HCT116 (cell line): ENCODE measurements around the gene RREB1. TPM values are rescaled to one million over a fixed set of nuclear protein-coding genes. Genes with fewer than 3 reads are reported as not detected.

Source experiments
- ATAC-seq: fragments of 200-7000 bp; cut with Tn5 transposase; 2 replicates; pipeline ENCODE4 v1.9.1; 2020; ENCODE audit warnings: mild to moderate bottlenecking, moderate library complexity
- BruUV-seq: library from RNA; stranded (reverse); fragments of 400-500 nt; replicated peaks from 2 replicates; lab custom pipeline; 2021; lab: Mats Ljungman, UMichigan
- CTCF ChIA-PET: fragments of 300-600 bp; sonication (Branson Sonifier 250); formaldehyde crosslinking; loops from one replicate; lab custom pipeline; 2021; ENCODE audit warnings: antibody characterized with exemption; lab: Charles Lee
- POLR2A ChIA-PET: fragments of 300-600, 350-600 bp; sonication (Branson Sonifier 250); formaldehyde crosslinking; loops from one replicate; lab custom pipeline; 2021; ENCODE audit warnings: antibody characterized with exemption; lab: Charles Lee
- RAD21 ChIA-PET, 2 experiments: fragments of 300-600 bp; sonication (Branson Sonifier 250); formaldehyde crosslinking; loops; one replicate each; lab custom pipeline; 2023; ENCODE audit warnings: low total read pairs in 2 of 2; ENCODE audit not compliant: uncharacterized antibody in 2 of 2, unreplicated experiment in 2 of 2, low non-redundant PET in 1 of 2; lab: Charles Lee
- DNase-seq: peaks from one replicate; pipeline ENCODE4 v3.0.0-alpha.2; 2010; ENCODE audit warnings: low read depth, low spot score
- H2AFZ ChIP-seq: fragments of 200-600 bp; shearing (Covaris generic), sonication (generic); 2 replicates; pipeline ENCODE4 v1.6.1; 2017; ENCODE audit warnings: low read depth, mixed run types, mixed read lengths, antibody characterized with exemption, low read length; ENCODE audit not compliant: poor library complexity, severe bottlenecking
- H3K27ac ChIP-seq: 2 replicates; pipeline ENCODE4 v1.5.1; 2012; ENCODE audit warnings: low read depth, low read length
- H3K27me3 ChIP-seq: fragments of 200-600 bp; sonication (generic); 2 replicates; pipeline ENCODE4 v1.6.1; 2016; ENCODE audit warnings: mixed run types, low read length, mixed read lengths; ENCODE audit not compliant: insufficient read depth
- H3K36me3 ChIP-seq, 2 experiments: fragments of 200-500 bp in 1 of 2; fragments of 200-600 bp in 1 of 2; sonication (Bioruptor generic) in 1 of 2; sonication (generic) in 1 of 2; 2 replicates each; pipeline versions ENCODE4 v1.5.1 to v1.6.1; 2014 to 2016; ENCODE audit warnings: low read length in 2 of 2, inconsistent platforms in 1 of 2, mixed read lengths in 1 of 2, mixed run types in 1 of 2; ENCODE audit not compliant: insufficient read depth in 2 of 2, control insufficient read depth in 1 of 2
- H3K4me1 ChIP-seq, 2 experiments: fragments of 200-600 bp in 1 of 2; sonication (generic) in 1 of 2; 2 replicates each; pipeline versions ENCODE4 v1.5.1 to v1.6.1; 2012 to 2017; ENCODE audit warnings: low read length in 2 of 2, inconsistent platforms in 1 of 2, mild to moderate bottlenecking in 1 of 2, mixed read lengths in 1 of 2, mixed run types in 1 of 2, moderate library complexity in 1 of 2; ENCODE audit not compliant: insufficient read depth in 2 of 2, control insufficient read depth in 1 of 2
- H3K4me2 ChIP-seq: fragments of 200-600 bp; sonication (generic); 2 replicates; pipeline ENCODE4 v1.6.1; 2017; ENCODE audit warnings: mixed run types, low read length, mixed read lengths
- H3K4me3 ChIP-seq, 2 experiments: fragments of 200-600 bp in 1 of 2; sonication (generic) in 1 of 2; replicated peaks in 1 of 2; 2 replicates each; pipeline ENCODE4 v1.5.1; 2011 to 2016; ENCODE audit warnings: low read length in 2 of 2, control low read depth in 1 of 2, low read depth in 1 of 2, mild to moderate bottlenecking in 1 of 2, mixed read lengths in 1 of 2, mixed run types in 1 of 2
- H3K79me2 ChIP-seq: fragments of 200-600 bp; sonication (generic); 2 replicates; pipeline ENCODE4 v1.6.1; 2017; ENCODE audit warnings: mild to moderate bottlenecking, mixed run types, low read length, moderate library complexity, mixed read lengths; ENCODE audit not compliant: insufficient read depth
- H3K9ac ChIP-seq: fragments of 200-600 bp; sonication (generic); 2 replicates; pipeline ENCODE4 v1.6.1; 2016; ENCODE audit warnings: low read length, mixed read lengths
- H3K9me2 ChIP-seq: fragments of 200-600 bp; sonication (generic), shearing (Covaris generic); 2 replicates; pipeline ENCODE4 v1.6.1; 2017; ENCODE audit warnings: mixed run types, mild to moderate bottlenecking, moderate library complexity; ENCODE audit not compliant: insufficient read depth
- H3K9me3 ChIP-seq, 2 experiments: fragments of 200-500 bp in 1 of 2; fragments of 200-600 bp in 1 of 2; sonication (Bioruptor generic) in 1 of 2; sonication (generic) in 1 of 2; 2 replicates each; pipeline ENCODE4 v1.6.1; 2014 to 2017; ENCODE audit warnings: low read length in 2 of 2, mixed read lengths in 2 of 2, inconsistent platforms in 1 of 2, low read depth in 1 of 2, mild to moderate bottlenecking in 1 of 2, mixed run types in 1 of 2, moderate library complexity in 1 of 2; ENCODE audit not compliant: control insufficient read depth in 1 of 2, insufficient read depth in 1 of 2
- H4K20me1 ChIP-seq: fragments of 200-600 bp; sonication (generic), shearing (Covaris generic); 2 replicates; pipeline ENCODE4 v1.6.1; 2017; ENCODE audit warnings: mixed run types, mild to moderate bottlenecking, moderate library complexity; ENCODE audit not compliant: insufficient read depth
- ATF3 ChIP-seq: IDR thresholded peaks from 2 replicates; pipeline ENCODE4 v1.6.1; 2012
- EGR1 ChIP-seq: IDR thresholded peaks from 2 replicates; pipeline ENCODE4 v1.6.1; 2012; ENCODE audit warnings: low read depth
- FOSL1 ChIP-seq: IDR thresholded peaks from 2 replicates; pipeline ENCODE4 v1.6.1; 2012; ENCODE audit warnings: low read depth
- MAX ChIP-seq: IDR thresholded peaks from 2 replicates; pipeline ENCODE4 v1.6.1; 2012
- POLR2A ChIP-seq: IDR thresholded peaks from 2 replicates; pipeline ENCODE4 v1.7.0; 2011; ENCODE audit warnings: borderline replicate concordance; ENCODE audit not compliant: insufficient read depth, insufficient read length; ENCODE audit errors: extremely low read depth
- POLR2AphosphoS5 ChIP-seq: IDR thresholded peaks from 2 replicates; pipeline ENCODE4 v1.6.1; 2011; ENCODE audit warnings: mild to moderate bottlenecking, low read depth, low read length, moderate library complexity
- RAD21 ChIP-seq: IDR thresholded peaks from 2 replicates; pipeline ENCODE4 v1.6.1; 2012; ENCODE audit warnings: low read depth, mild to moderate bottlenecking
- SIN3A ChIP-seq: IDR thresholded peaks from 2 replicates; pipeline ENCODE4 v1.6.1; 2012; ENCODE audit warnings: low read depth
- SP1 ChIP-seq: IDR thresholded peaks from 2 replicates; pipeline ENCODE4 v1.6.1; 2012; ENCODE audit warnings: low read depth
- SRF ChIP-seq: IDR thresholded peaks from 2 replicates; pipeline ENCODE4 v1.6.1; 2012; ENCODE audit warnings: low read depth
- TCF7L2 ChIP-seq: IDR thresholded peaks from 2 replicates; pipeline ENCODE4 v1.7.0; 2011; ENCODE audit warnings: borderline replicate concordance, inconsistent platforms; ENCODE audit not compliant: insufficient read depth, insufficient read length; ENCODE audit errors: extremely low read depth
- YY1 ChIP-seq: IDR thresholded peaks from 2 replicates; pipeline ENCODE4 v1.6.1; 2011; ENCODE audit warnings: low read length, low read depth, moderate library complexity, mild to moderate bottlenecking; ENCODE audit not compliant: insufficient replicate concordance; ENCODE audit errors: extremely low read depth
- ZBTB33 ChIP-seq: IDR thresholded peaks from 2 replicates; pipeline ENCODE4 v1.6.1; 2011; ENCODE audit warnings: mild to moderate bottlenecking, low read length, moderate library complexity; ENCODE audit not compliant: insufficient replicate concordance; ENCODE audit errors: extremely low read depth
- ZFX ChIP-seq: fragments of 450-650 bp; IDR thresholded peaks from 2 replicates; pipeline ENCODE4 v1.6.1; 2017
- ZNF274 ChIP-seq: fragments of 200-500 bp; sonication (Bioruptor generic); IDR thresholded peaks from 2 replicates; pipeline ENCODE4 v1.6.1; 2014; ENCODE audit warnings: mild to moderate bottlenecking, low read depth, low read length, inconsistent platforms
- intact Hi-C: fragments of 100-400 bp; cut with micrococcal nuclease; formaldehyde crosslinking; loops from 2 replicates; pipeline ENCODE4 v1.10.0; 2022
- total RNA-seq: library from RNA; stranded (reverse); gene quantifications from one replicate; pipeline ENCODE4 v1.2.1, GENCODE V29; 2021; ENCODE audit not compliant: unreplicated experiment

RREB1 gene
- total RNA-seq, 1 experiment from 2014 or later, result 47.9 TPM

- Histone ChIP-seq H3K9ac (peak overlapping the region; percentile 86), H3K4me3 (peak overlapping the region; percentile 90 to 95), H3K9me2 (no peaks in the 10 kb centered on the region), H3K27me3 (no peaks in the 10 kb centered on the region), H2AFZ (no peak overlapping the region), H3K36me3 (no peaks in the 10 kb centered on the region), H3K4me2 (peak overlapping the region; percentile 94)
- ChIA-PET CTCF (no interaction called here), POLR2A (interaction anchor here (0.7 to 1.4 kb wide), 2 partner anchors 8 to 297 kb away, joined by 3 to 4 read pairs; no protein-coding TSS in a partner anchor), RAD21 (no interaction called here)
- DNase-seq (no peak), ATAC-seq (peak; percentile 42)
- no TSS peak for BruUV-seq
- TF ChIP-seq SIN3A (peak; percentile 25), TCF7L2 (no peak), SRF (no peak), MAX (peak; percentile 5; the same call in 1 of the 2 replicates), POLR2A (no peak)
- TF ChIP-seq, all 23 proteins: peak for 2
- Histone ChIP-seq H3K4me1 (peaks cover 19 to 44% of the 10 kb centered on the region in 2 experiments), H3K27ac (peak overlapping the region; percentile 92), H4K20me1 (no peaks in the 10 kb centered on the region), H3K79me2 (peaks cover 51% of the 10 kb centered on the region), H3K9me3 (no peaks in the 10 kb centered on the region)
- intact Hi-C loops, result loop anchor here (5.0 to 10.0 kb wide), 4 partner anchors 46 to 431 kb away; no protein-coding TSS in a partner anchor
Measured at GRCh38 chr6:7108196-7108963, 619 bp downstream of the RREB1 start.

GRCh38 chr6:7108964-7109836 lies 1.4 kb downstream of the RREB1 start:
- Histone ChIP-seq H3K27ac (peak overlapping the region; percentile 92), H3K36me3 (no peaks in the 10 kb centered on the region), H3K4me3 (peak overlapping the region; percentile 90 to 95), H4K20me1 (no peaks in the 10 kb centered on the region), H3K4me2 (peak overlapping the region; percentile 94), H2AFZ (no peak overlapping the region), H3K79me2 (peaks cover 59% of the 10 kb centered on the region), H3K9me3 (no peaks in the 10 kb centered on the region), H3K4me1 (peaks cover 19 to 44% of the 10 kb centered on the region in 2 experiments), H3K9me2 (no peaks in the 10 kb centered on the region), H3K9ac (peak overlapping the region; percentile 86), H3K27me3 (no peaks in the 10 kb centered on the region)
- no TSS peak for BruUV-seq
- DNase-seq (no peak), ATAC-seq (peak; percentile 29)
- ChIA-PET POLR2A (no interaction called here), RAD21 (interaction anchor here in 1 of 2 experiments (0.6 kb wide), 1 partner anchor 11 kb away, joined by 3 read pairs; no protein-coding TSS in a partner anchor), CTCF (no interaction called here)
- intact Hi-C loops, result loop anchor here (5.0 to 10.0 kb wide), 4 partner anchors 47 to 432 kb away; no protein-coding TSS in a partner anchor
- TF ChIP-seq POLR2AphosphoS5, result no peak
- TF ChIP-seq SRF, result no peak
- no peak for TF ChIP-seq SIN3A
- no peak for TF ChIP-seq FOSL1
- no peak for TF ChIP-seq ZNF274
- TF ChIP-seq EGR1, result no peak
- no peak for TF ChIP-seq ZFX
- TF ChIP-seq TCF7L2, result no peak
- no peak for TF ChIP-seq SP1
- no peak for TF ChIP-seq ZBTB33
- TF ChIP-seq RAD21, result no peak
- TF ChIP-seq YY1, result no peak
- no peak for TF ChIP-seq ATF3
